Stimulated activated CD4-positive, alpha-beta T cell treated with anti-CD3 and anti-CD28 coated beads, Interleukin-1b, Interleukin-23, amount 100 ng/mL, for 24 hours (primary cell): ENCODE measurements around the gene INTS1.

Experiments used
- DNase-seq, 4 experiments: peaks; one replicate each; pipeline ENCODE4 v3.0.0-alpha.2; 2020; ENCODE audit warnings: low read depth in 4 of 4, low spot score in 1 of 4

The INTS1 gene

DNA sequence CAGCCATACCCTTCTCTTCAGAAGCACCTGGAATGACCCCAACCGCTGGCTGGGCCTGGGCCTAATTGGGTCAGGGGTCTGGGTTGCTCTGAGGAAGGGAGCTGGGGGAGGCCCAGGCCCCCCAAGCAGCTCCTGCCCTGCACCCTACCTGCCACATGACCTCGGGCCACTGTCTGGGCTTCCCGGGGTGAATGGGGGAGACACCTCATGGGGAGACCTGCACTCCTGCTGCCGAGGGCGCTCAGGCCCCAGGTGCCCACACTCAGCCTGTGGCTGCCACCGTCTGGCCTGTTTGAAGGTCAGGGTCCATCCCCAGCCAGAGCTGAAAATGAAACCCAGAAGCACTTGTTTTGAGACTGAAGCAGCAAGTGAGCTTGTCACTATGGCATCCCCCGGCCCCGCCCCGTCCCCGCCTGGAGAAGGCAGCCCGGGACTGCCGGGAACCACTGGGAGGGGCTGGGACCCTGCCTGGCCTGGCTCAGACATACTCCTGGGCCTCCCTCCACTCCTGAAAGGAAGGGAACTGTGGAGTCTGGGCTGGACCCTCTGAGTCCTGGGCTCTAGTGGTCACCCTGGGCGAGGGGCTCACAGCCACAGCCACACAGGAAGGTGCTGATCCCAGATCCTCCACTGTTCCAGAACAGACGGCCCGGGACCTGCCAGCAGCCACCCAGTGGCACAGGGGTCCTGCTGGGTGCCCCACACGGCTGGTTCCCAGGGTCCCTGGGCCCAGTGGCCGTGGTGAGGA, 37.5 kb downstream of the INTS1 start:
- no peak for DNase-seq

DNA sequence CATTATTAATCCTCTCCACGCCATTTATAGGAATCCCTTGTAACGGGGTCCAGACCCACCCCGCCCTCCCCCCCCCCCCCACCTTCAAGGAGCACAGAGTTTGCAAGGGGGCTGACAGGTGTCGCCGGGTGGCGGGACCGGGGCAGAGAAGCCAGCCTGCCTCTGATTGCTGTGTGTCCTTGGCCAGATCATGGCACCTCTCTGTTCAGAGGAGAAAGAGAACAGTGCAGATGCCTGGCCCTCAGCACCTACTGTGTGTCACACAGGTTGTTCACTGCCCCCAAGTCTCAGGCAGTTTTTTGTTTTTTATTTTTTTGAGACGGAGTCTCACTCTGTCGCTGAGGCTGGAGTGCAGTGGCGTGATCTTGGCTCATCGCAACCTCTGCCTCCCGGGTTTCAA, 39.5 kb downstream of the INTS1 start:
- DNase-seq = no peak

DNA sequence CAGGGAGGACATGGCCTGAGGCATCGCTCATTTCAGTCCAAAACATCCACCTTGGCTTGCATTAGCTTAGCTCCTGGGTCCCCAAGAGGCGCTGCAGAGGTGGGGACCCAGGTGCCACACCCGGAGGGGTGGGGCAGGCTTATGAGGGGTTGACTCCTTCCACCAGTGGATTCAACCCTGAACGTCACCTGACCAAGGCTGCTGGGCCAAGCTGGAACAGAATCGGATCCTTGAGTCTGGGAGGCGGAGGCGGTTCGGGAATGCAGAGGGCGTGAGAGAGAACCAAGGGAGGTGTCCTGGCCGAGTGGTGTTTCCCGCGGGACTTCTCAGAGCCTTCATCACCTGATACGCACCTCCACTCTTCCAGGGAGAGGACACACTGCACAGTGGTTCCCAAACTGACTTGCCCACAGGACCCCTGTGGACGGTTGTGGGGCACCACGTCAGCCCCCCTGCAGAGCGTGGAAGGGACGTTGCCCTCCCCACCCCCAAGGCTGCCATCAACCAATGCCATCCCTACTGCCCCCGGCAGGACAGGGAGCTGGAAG, 40.4 kb downstream of the INTS1 start:
- no peak for DNase-seq

DNA sequence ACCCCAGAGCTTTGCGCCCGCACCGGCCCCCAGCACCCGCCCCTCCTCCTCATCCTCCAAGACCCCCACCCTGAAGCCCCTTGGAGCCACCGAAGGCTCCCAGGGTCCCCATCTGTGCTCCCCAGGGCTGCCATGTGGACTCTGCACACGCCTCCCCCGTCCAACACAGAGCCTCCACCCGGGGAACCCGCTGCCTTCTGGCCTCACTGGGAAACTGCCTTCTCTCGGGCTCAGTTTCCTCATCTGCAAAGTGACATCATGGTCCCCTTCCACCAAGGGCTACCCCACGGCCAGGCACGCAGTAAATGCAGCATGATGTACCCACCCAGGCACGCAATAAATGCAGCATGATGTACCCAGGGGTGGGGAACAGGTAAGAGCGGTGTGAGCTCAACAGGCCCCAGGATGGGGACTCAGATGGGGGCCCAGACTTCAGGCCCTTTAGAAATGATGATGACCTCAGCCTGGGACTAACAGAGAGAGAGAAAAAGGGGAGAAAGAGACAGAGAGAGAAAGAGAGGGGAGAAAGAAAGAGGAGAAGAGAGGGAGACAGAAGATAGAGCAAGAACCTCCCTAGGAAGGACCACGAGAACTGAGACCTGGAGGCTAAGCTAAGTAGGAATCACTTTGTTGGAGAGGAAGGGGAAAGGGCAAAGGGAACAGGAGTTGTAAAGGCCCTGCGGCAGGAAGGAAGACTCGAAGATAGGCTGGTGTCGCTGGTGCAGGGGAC, 42.4 kb downstream of the INTS1 start:
- no peak for DNase-seq

DNA sequence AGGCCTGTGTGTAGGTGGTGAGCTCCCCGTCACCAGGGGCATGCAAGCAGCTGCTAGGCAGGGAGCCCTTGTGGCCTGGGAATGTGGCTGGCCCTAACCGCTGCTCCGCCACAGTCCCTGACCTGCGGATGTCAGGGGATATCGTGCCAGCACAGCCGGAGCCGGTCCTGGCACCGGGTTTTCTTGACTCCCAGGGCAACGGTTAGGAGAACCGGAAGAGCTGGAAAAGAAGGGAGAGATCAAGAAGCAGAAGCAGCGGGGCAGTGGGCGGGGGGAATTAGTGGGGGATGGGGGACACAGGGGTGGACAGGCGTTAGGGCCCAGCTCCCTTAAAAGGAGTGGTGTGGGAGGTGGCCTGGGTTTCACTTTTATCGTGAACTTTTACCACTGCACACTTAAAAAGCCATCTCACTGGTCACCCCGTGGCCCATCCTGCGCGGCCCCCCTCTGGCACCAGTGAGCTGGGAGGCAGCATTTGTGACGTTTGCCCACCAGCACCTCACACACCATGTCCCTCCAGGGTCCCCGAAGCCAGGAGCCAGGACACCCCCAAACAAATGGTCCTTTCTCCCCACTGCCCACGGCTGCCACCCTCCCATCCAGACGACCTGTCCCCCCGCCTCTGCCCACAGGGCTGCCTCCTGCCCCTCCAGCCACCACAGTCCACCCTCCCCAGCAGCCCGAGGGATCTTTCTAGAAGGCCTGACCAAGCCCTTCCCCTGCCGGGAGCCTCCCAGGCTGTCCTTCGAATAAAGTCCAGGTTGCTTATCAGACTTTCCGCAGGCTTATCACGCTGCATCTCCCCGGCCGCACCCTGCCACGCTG, 43.2 kb downstream of the INTS1 start:
- no peak for DNase-seq

DNA sequence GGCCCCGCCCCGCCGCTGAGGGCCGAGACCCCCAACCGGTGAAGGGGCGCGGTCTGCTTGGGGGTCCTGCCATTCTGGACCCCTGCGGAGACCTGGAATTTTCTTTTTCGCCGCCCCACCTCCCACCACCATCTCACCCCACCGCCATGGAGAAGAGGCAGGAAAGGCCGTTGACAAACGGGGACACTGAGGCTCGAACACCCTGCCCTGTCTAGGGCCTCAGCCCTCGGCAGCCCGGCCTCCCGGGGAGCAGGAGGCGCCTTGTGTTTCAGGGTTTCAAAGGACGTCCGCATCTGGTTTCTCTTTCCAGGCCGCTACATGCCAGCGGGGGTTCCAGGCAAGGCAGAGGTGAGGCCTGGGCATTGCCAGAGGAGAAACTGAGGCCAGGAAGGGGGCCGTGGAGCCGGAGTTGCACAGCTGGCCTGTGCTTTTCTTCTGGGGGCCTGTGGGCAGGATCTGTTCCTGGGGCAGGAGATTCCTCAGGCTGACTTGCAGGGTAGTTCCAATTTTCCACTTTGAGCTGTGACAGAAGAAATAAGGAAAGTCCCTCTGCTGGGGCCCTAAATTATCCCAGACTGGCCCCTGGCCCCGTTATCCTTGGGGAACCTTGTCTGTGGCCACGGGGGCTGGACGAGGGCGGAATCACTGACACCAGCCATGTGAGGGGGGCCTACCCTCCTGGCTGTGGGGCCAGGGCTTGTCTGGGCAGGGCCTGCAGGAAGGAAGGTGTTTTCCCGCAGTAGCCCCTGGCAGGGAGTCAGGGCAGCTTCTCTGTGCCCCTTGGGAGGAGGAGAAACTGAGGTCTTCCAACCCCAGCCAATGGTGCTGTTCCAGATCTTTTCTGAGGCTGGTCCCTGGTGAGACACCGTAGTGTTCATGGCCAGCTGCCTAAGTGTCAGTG, 44.0 kb downstream of the INTS1 start:
- DNase-seq = no peak

DNA sequence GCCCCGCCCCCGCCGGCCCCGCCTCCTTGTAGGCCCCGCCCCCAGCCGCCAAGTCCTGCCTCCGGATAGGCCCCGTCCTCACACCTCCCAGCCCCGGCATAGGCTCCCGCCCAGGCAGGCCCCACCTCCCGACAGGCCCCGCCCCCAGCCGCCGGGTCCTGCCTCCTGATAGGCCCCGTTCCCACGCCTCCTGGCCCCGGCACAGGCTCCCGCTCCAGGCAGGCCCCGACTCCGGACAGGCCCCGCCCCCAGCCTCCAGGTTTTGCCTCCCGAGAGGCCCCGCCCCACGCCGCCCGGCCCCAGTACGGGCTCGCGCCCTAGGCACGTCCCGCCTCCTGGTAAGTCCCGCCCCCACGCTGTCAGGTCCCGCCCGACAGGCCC, 44.7 kb downstream of the INTS1 start:
- DNase-seq = peak; percentile 80 to 96 (median 94)

DNA sequence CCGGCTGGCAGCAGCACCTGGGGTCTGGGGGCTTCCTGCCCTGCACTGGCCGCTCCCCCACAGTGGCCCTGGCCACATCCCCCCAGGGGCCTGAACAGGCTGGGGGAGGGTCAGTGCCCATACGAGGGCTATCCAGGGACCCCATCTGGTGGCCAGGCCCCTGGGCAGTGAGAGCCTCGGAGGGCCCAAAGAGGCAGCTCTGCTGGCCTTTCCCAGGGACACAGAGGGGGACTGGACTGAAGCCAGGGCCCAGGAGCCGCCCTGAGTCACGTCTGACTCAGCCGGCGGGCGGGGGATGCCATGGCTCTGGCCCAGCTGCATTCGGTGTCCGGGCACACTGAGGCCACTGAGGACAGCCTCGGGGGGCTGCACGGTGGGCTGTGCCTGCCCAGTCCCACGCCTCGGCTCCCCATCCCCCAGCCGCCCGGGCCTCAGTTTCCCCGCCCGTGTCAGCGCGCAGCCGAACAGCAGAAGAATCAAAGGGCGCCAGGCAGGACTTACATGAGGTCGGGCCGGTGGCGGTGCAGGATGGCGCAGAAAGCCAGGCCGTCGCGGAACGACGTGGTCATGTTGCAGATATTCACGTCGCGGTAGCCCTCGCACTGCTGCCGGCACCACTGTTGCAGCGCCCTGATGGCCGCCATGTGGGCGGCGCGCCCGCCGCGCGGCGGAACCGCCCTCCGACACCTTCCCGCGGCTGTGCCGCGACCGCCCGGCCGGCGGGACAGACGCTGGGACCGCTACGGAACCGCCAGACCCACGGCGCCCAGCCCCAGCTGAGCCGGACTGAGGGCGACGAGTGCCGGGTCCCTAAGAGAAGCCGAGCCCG, 45.3 kb downstream of the INTS1 start, which contains the start of gene MICALL2:
MICALL2 (minus strand) TSS at position 788 of the 829 bp plus-strand sequence; CDS start at position 644, 144 bp downstream.
- DNase-seq = peak in 1 of 4 experiments; percentile 25

DNA sequence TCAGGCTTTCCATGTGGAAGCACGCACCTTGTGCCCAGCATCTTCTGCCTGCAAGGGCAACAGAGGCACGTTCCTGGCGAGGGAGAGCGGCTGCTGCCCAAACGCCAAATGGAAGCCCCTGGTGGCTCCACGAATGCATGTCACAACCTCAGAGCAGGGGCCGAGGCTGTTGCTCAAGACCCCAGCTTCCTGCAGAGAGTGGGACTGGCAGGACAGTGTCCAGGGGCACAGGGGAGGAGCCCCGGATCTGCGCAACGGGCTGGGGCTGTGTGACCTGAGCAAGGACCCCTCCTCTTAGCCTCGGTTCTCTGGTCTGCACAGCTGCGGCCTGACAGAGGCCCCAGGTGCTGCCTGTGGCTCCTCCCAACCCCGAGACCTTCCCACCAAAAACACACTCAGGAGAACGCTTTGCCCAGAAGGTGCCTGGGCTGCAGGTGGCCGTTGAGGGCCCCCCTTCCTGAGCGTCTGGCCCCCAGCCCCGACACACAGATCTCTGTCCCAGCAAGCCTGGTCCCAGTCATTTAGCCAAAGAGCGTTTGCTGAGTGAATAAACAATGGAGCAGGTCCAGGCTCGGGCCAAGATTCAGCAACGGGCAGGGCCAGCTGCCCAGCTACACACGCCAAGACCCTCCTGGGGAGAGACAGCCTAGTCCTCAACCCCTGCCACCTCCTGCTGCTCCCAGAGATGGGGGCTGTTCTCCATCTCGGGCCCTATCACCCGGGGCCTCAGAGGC, 46.1 kb downstream of the INTS1 start:
- DNase-seq = no peak

DNA sequence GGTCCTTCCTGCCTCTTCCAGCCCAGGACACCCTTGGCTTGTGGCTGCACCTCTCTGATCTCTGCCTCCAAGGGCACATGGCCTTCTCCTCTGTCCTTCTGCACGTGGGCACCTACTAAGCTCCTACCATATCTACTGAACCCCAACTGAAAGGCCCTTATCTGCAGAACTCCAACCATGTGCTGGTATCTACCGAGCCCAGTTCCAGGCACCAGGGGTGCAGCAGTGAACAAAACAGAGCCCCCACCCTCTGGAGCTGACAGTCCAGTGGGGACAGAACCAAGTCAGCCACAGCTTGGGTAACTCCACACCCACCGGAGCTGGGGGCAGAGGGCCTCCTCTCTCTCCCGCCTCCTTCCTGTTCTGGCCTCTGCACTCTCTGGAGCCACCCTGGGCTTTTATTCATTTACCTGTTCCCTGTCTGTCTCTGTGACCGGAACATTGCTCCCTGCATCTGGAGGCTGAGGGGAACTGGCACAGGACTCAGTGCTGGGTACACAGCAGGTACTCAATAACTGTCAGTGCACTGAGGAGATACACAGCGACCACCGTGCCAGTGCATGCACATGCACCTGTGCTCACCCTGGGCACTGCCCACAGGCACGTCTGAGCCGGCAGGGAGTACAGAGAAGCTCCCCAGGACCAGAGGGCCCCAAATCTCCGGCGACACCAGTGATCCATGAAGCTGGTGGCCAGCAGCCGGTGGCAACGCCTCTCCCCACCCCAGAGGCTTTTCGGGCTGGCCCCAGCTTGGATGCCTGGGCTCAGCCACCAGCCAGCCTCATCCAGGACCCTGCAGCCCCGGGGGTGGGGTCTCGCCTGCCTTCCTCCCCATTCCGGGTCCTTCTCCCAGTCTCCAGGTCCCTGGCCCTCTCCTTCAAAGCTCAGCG, 46.9 kb downstream of the INTS1 start:
- no peak for DNase-seq

DNA sequence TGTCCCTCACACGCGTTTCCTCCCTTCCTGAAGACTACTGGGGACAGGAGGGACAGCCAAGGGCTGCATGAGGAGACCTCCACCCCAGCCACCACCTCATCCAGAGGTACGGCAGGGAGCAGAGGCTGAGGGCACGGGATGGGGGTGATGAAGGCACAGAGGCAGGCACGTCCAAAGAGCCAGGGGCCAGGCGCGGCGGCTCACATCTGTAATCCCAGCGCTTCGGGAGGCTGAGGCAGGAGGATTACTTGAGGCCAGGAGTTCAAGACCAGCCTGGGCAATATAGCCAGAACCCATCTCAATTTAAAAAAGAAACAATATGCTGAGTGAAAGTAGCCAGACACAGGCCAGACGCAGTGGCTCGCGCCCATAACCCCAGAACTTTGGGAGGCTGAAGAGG, 48.2 kb downstream of the INTS1 start:
- DNase-seq = no peak

DNA sequence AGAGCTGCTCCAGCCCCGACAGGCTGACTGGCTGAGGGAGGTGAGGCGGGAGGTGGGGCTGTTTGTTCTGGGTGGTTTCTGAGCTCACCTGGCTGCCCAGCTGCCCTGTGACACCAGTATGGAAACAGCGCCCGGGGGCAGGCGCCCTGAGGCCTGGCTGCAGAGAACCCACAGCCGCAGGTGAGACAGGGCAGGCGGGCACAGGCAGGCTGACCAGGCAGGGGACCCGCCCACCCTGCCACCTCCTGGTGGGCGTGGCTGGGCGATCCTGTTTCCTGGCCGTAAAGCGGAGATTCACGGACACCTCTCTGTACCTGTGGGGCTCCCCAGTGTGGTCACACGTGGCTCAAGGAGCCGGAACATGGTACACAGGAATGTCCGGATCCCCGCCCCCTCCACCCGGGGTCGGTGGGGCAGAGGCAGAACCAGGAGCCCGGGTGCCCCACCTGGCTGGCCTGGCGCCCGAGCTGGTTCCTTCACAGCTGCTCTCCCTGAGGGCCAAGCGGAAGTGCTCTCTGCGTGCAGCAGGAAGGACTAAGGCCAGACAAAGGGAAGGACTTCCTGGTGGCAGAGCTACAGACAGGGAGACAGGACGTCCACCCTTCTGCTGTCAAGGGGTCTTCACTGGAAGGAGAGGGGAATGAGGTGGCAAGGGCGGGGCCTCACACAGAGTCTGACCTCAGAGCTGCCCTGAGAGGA, 48.8 kb downstream of the INTS1 start:
- no peak for DNase-seq

DNA sequence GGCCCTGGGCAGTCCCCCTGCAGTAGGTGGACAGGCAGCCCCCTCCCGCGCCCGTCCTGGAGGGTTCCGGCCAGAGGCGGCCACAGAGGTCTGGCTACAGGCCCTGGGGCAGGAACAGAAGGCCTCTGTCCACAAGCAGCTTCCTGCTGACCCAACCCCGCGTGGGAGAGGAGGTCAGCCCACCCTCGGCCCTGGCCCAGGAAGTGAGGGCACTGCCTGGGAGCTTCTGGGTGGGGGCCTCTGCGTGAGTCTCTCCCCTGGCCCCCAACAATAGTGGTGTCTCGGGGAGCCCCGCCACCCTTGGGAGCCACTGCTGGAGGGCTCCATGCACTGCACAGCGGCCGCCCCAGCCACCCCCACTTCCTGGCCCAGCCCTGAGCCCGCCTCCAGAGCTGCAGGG, 49.6 kb downstream of the INTS1 start:
- DNase-seq = no peak

DNA sequence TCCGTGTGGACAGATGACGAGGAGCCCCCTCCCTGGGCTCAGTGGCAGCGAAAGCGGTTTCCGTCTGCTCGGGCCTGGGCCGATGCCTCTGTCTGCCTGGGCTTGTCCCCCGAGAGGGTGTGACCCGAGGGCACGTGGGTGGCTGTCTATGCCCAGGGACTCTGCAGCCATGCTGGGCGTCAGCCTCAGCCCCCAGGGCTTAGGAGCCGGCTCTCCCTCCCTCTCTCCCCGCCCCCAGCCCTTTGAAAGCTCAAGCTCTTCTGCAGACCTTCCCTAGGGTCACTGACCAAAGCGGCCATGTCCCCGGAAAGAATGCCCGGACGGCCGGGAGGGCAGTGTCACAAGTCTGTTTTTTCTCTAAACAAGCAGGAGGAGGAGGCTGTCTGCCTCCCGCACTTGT, 52.0 kb downstream of the INTS1 start:
- DNase-seq = no peak

DNA sequence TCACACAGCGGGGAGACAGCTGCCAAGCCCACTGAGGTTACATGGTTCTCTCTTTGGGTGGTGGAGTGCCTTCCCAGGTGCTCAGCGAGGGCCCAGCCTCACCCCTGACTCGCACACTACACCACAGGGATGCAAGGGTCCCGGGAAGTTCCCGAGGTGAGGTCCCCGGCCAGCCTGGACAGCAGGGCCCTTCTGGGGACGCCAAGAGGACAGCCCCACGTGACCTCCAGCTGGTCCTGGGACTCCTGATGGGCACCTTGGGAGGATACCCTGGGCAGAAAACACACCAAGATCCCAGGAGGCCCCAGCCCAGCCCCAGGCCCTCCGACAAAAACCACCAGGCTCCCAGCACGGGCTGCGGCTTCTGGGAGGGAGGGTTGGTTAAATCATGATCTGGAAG, 53.2 kb downstream of the INTS1 start:
- DNase-seq = no peak

DNA sequence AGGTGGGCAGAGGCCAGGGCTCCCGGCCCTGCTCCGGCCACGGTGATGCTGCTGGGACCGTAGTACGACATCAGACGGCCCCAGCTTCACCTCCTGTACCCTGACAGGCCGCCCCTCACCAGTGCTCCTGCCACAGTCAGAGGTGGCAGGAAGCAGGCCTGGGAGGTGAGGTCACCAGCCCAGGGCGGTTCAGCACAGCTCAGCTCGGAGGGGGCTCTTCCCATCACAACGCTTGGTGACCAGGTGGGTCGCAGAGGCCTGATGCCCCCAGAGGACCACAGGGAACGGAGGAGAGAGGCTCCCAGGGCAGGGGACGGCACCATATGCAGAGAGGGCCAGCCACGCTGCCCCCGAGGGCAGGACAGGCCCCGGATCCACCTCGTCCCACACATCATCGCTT, 53.8 kb downstream of the INTS1 start:
- DNase-seq = no peak

DNA sequence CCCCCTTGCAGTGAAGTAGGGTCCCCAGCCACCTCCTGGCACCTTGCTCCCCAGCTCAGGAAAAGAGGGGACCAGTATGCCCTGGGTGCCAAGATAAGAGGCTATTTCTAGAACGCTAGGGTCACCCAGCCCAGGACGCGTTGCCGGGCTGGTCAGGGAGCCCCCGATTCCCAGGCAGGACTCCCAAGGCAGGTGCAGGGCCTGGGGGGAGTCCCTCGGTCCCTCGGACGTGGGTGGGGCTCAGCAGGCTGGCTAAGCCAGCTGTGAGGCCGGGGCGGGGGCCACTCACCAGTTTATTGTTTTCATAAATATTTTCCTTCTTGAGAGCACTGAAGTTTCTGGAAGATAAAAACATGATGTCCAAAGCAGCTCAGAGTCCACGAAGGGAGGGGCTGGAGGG, 54.2 kb downstream of the INTS1 start:
- no peak for DNase-seq
